Upper lobe of left lung (tissue), 6 donors: ENCODE data around the gene ARHGAP12. TPM values are rescaled to one million over a fixed set of nuclear protein-coding genes. Genes with fewer than 3 reads are reported as not detected.

Source experiments
- ATAC-seq, 2 donors: fragments of 200-7000 bp; cut with Tn5 transposase; one replicate each; pipeline ENCODE4 v1.9.1; 2022; ENCODE audit warnings: mild to moderate bottlenecking in 2 of 2, moderate library complexity in 2 of 2; ENCODE audit not compliant: low FRiP score in 2 of 2
- DNase-seq, 2 donors: peaks; one replicate each; pipeline ENCODE4 v3.0.0-alpha.2; 2019 to 2020
- H3K27ac ChIP-seq, 4 donors: fragments of 200-600 bp; sonication (generic); one replicate each; pipeline ENCODE4 v1.5.1; 2016 to 2019
- H3K27me3 ChIP-seq, 4 donors: fragments of 200-600 bp; sonication (generic); one replicate each; pipeline ENCODE4 v1.5.1; 2017 to 2019
- H3K36me3 ChIP-seq, 4 donors: fragments of 200-600 bp; sonication (generic); one replicate each; pipeline ENCODE4 v1.5.1; 2016 to 2019
- H3K4me1 ChIP-seq, 4 donors: fragments of 200-600 bp; sonication (generic); one replicate each; pipeline ENCODE4 v1.5.1; 2018 to 2019
- H3K4me3 ChIP-seq, 4 donors: fragments of 200-600 bp; sonication (generic); one replicate each; pipeline ENCODE4 v1.5.1; 2017 to 2019; ENCODE audit warnings: mild to moderate bottlenecking in 2 of 4, moderate library complexity in 1 of 4
- H3K9me3 ChIP-seq, 4 donors: fragments of 200-600 bp; sonication (generic); one replicate each; pipeline ENCODE4 v1.5.1; 2018 to 2019
- CTCF ChIP-seq, 6 experiments: fragments of 450-650 bp in 4 of 6; fragments of 200-600 bp in 2 of 6; sonication (generic) in 2 of 6; IDR thresholded peaks; one replicate each; pipeline ENCODE4 v1.5.1; 2016 to 2019; ENCODE audit warnings: antibody characterized with exemption in 6 of 6
- EP300 ChIP-seq, 4 donors: sonication (generic); formaldehyde crosslinking; IDR thresholded peaks; one replicate each; pipeline ENCODE4 v1.5.1; 2017; ENCODE audit warnings: antibody characterized with exemption in 4 of 4, control low read depth in 2 of 4
- POLR2A ChIP-seq, 4 donors: fragments of 450-650 bp; IDR thresholded peaks; one replicate each; pipeline ENCODE4 v1.5.1; 2016 to 2017; ENCODE audit warnings: antibody characterized with exemption in 4 of 4, mild to moderate bottlenecking in 2 of 4
- POLR2AphosphoS5 ChIP-seq, 2 donors: sonication (generic); formaldehyde crosslinking; IDR thresholded peaks; one replicate each; pipeline ENCODE4 v1.5.1; 2017; ENCODE audit warnings: antibody characterized with exemption in 2 of 2
- WGBS, 2 donors: methylation state at CpG; one replicate each; pipeline ENCODE4 v1.1.5; 2017 to 2018; 5-methylcytosine and 5-hydroxymethylcytosine counted together
- total RNA-seq, 6 donors: library from RNA; depleted of rRNA in 4 of 6; stranded (reverse); fragments of >200 nt in 4 of 6; gene quantifications; one replicate each; pipeline versions ENCODE4 v1.1.0 to v1.2.1, GENCODE V29; 2016 to 2021
- donor health status: DM: no; HTN: no; CAD: no; lungs with moderate emphysema.
- donor health status: DM: no; HTN: yes; CAD: no; lungs with severe emphysema.

The ARHGAP12 gene
- total RNA-seq, 6 donors from 2014 or later, result 16.8 to 63.2 (median 29.7) TPM

DNA sequence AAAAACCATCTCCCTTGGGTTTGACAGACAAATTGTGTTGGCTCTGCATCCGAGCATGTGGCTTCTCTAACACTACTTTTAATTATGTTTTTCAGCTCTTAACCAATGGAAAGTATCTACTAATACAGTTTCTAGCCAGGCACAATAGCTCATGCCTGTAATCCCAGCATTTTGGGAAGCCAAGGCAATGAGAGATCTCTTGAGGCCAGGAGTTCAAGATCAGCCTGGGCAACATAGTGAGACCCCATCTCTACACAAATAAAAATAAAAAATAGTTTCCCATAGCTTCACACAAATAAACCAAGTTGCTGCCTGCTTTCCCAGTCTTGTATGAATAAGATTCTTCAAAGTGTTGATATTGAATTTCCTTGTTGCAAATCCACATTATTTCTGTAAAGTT lies 13.8 kb upstream of the ARHGAP12 start:
- H3K27ac ChIP-seq, result no peak overlapping the region
- DNase-seq (no peak), ATAC-seq (no peak)
- H3K4me1 ChIP-seq, result peaks cover 9 to 35% (median 22%) of the 10 kb centered on the region in 4 donors
- WGBS, 2 donors, result 84 to 95% methylated on average over 1 of the region's 1 CpG
- H3K4me3 ChIP-seq, result no peak overlapping the region
- no peaks in the 10 kb centered on the region for H3K9me3 ChIP-seq
- H3K27me3 ChIP-seq, result no peaks in the 10 kb centered on the region
- H3K36me3 ChIP-seq, result no peaks in the 10 kb centered on the region
- TF ChIP-seq POLR2A (IDR thresholded peaks at IDR 0.05) (no peak), CTCF (IDR thresholded peaks at IDR 0.05) (no peak), POLR2AphosphoS5 (IDR thresholded peaks at IDR 0.05) (no peak), EP300 (IDR thresholded peaks at IDR 0.05) (no peak)

DNA sequence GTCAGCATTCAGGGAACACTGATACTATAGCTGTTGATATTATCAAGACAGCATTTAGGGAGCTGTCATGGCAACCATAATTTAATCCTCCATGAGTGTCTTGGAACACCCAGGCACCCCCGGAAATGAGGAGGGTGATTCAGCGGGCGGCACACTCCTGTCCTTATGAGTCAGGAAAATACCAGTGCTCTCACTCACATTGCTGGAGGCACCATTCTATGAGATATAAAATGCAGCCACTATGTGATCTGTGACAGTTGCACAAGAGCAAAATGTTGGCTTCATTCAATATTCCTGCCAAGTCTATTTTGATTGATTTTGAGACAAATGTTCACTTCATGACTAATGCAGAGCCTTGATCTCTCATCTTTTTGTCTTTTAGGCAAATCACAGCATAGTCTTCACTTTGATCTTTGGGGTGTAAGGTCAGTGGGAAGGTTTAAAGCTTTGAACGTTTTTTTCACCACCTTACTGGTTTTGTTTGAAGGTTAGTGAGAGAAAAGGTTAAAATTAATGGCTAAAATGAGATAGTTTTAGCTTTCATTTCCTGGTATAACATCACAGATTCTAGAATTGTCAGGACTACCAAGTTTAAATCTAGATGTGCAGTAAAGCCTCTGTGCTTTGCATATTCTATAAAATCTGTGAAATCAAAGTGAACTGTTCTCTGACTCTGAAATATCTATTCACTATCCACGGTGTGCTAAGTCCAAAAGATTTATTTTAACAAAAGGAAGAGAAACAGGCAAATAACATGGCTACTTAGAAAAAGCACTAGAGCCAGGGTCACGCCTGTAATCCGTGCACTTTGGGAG lies 12.4 kb upstream of the ARHGAP12 start:
- no peak for DNase-seq
- WGBS, 2 donors, result 68% methylated on average over 7 of the region's 7 CpGs
- no peak overlapping the region for H3K4me3 ChIP-seq
- TF ChIP-seq POLR2AphosphoS5 (IDR thresholded peaks at IDR 0.05), result peak in 1 of 2 donors; percentile 8
- TF ChIP-seq CTCF (IDR thresholded peaks at IDR 0.05), result no peak
- peak in 1 of 2 donors; percentile 89 for ATAC-seq
- no peaks in the 10 kb centered on the region for H3K9me3 ChIP-seq
- no peaks in the 10 kb centered on the region for H3K36me3 ChIP-seq
- no peaks in the 10 kb centered on the region for H3K27me3 ChIP-seq
- peak overlapping the region in 1 of 4 donors; percentile 22 for H3K27ac ChIP-seq
- H3K4me1 ChIP-seq, result peaks cover 4 to 27% (median 22%) of the 10 kb centered on the region in 4 donors

- ATAC-seq (no peak), DNase-seq (no peak)
- H3K4me1 ChIP-seq, result peaks cover 4 to 27% (median 22%) of the 10 kb centered on the region in 4 donors
- H3K9me3 ChIP-seq, result no peaks in the 10 kb centered on the region
- H3K27me3 ChIP-seq, result no peaks in the 10 kb centered on the region
- H3K36me3 ChIP-seq, result no peaks in the 10 kb centered on the region
- TF ChIP-seq POLR2AphosphoS5 (IDR thresholded peaks at IDR 0.05), result no peak
- TF ChIP-seq EP300 (IDR thresholded peaks at IDR 0.05), result no peak
- TF ChIP-seq CTCF (IDR thresholded peaks at IDR 0.05), result no peak
- no peak for TF ChIP-seq POLR2A (IDR thresholded peaks at IDR 0.05)
- peak overlapping the region in 2 of 4 donors; percentile 22 to 39 for H3K27ac ChIP-seq
- 63 to 75% methylated on average over 4 of the region's 4 CpGs for WGBS, 2 donors
- no peak overlapping the region for H3K4me3 ChIP-seq
Measured at GRCh38 chr10:31939797-31940708, 11.4 kb upstream of the ARHGAP12 start.

DNA sequence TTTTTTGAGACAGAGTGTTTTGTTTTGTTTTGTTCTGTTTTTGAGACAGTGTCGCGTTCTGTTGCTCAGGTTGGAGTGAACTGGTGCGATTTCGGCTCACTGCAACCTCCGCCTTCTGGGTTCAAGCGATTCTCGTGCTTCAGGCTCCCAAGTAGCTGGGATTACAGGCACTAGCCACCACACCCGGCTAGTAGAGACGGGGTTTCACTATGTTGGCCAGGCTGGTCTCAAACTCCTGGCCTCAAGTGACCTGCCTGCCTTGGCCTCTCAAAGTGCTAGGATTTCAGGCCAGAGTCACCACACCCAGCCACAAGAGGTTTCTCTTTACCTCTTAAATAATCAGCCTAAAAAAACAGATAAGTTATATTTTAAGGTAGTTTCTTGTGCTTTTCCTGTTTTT lies 8.7 kb upstream of the ARHGAP12 start:
- WGBS, 2 donors, result 86 to 88% methylated on average over 9 of the region's 9 CpGs
- Histone ChIP-seq H3K27ac (no peak overlapping the region), H3K27me3 (no peaks in the 10 kb centered on the region), H3K4me3 (no peak overlapping the region), H3K36me3 (no peaks in the 10 kb centered on the region), H3K4me1 (peaks cover 4 to 16% (median 14%) of the 10 kb centered on the region in 4 donors), H3K9me3 (no peaks in the 10 kb centered on the region)
- ATAC-seq, result peak in 1 of 2 donors; percentile 71
- TF ChIP-seq EP300 (IDR thresholded peaks at IDR 0.05) (no peak), CTCF (IDR thresholded peaks at IDR 0.05) (no peak), POLR2A (IDR thresholded peaks at IDR 0.05) (no peak), POLR2AphosphoS5 (IDR thresholded peaks at IDR 0.05) (no peak)
- DNase-seq, result peak in 1 of 2 donors; percentile 37
